Ureter (tissue), 1 donor: Measurements from ENCODE around the gene RAB11FIP4. TPM values are rescaled to one million over a fixed set of nuclear protein-coding genes. Genes with fewer than 3 reads are reported as not detected.

ENCODE experiments used
- DNase-seq: peaks from one replicate; pipeline ENCODE4 v3.0.0-alpha.2; 2020; ENCODE audit warnings: low spot score
- total RNA-seq: library from RNA; stranded (reverse); gene quantifications from one replicate; pipeline ENCODE4 v1.2.4, GENCODE V29; 2023
- donor health status: DM: yes; HTN: yes; CAD: no.

Gene RAB11FIP4
- total RNA-seq, 1 donor from 2014 or later = 40.7 TPM

DNA sequence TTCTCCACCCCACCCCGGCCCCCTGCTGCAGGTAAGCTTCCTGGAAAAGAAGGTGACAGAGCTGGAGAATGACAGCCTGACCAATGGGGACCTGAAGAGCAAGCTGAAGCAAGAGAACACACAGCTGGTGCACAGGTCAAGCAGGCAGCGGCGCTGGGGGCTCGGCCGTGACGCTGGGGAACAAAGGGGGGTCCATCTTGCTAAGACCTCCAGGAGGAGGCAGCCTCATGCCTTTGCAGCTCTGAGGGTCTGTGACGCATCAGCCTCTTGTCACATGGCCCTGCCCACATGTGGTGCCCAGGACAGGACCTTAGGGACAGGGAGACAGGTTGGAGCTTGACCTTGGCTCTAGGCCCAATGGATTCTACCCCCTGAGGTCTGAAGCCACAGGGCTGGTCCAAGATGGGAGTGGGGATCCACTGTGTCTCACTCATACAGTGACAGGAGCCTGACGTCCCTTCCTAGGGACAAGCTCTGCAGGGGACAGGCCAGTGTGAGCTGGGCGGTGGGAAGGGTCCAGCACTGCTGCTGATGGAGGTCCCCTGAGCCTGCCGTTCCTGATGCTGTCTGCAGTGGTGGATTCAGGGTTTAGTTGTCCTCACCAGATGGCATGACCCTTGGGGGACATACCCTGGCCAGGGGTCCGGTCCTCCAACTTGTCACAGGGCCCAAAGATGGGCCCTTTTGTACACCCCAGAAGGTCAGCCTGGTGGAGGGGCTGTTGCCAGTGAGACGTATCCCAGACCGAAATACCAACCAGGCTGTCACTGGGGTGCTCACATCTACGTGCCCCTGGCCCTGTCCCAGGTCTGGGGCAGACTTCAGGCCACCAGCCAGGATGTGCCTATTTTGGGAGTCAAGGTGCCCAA lies 132.6 kb downstream of the RAB11FIP4 start:
- no peak for DNase-seq

DNA sequence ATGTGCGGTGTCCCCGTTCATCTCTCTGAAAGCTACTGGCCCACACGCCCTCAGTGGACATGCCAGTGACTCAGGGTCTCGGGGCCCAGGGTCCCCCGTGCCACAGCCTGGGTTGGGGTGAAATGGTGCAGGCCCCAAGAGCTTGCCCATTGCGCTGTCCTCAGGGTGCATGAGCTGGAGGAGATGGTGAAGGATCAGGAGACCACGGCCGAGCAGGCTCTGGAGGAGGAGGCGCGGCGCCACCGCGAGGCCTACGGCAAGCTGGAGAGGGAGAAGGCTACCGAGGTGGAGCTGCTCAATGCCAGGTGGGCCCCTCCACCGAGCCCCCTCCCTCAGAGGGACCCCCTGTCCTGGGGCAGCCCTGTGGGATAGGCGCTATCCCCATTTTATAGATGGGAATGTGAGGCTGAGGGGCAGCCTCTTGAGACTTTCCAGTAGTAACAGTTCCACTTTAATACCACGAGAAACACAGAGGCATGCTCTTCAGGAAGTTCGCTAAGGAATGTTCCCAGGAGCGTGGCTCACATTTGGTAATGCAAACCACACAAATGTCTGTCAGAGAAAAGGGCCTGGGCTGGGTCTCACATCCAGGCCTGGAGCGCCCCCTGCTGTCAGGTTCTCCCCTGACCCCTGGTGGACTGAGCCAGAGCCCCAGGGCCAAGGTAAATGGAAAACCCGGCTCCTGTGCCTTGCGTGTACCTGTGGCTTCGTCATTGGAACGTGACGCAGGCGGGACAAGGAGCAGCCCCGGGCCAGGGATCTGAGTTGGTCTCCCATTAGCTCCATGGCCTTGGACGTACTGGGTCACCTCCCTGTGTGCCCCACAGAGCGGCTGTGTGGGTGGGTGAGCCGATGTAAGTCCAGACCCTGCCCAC lies 133.7 kb downstream of the RAB11FIP4 start:
- peak; percentile 88 for DNase-seq

DNA sequence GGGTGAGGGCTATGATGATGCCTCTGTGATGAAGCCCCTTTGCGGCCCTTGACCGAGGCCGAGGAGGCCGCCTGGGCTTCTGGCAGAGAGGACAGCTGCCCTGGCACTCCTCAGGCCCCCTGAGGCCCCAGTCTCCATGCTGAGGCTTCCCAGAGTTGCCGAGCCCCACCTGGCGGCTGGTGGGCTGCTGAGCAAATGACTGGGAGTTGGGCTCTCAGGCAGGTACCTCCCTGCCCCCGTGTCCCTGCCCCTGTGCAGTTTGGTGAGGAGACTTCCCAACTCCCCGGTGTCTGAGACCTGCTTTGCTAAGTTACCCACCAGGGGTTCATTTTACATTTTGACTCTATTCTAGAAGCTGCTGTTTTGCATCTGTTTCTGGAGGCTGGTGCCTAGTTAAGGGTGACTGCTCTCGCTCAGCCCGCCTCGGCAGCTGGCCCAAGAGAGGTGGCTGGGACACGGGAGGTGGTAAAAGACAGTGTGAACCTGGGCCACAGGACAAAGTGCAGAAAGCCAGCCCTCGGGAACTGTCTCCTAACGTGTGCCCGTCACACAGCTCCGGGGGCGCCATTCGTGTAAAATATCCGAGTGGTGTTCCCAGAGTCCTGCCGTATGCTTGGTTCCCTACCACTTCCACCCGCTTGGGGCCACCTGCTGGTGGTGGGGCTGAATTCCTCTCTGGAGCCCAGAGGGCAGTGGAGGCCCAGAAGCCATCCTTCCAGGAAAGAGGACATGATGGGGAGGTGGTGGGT lies 134.5 kb downstream of the RAB11FIP4 start:
- no peak for DNase-seq

DNA sequence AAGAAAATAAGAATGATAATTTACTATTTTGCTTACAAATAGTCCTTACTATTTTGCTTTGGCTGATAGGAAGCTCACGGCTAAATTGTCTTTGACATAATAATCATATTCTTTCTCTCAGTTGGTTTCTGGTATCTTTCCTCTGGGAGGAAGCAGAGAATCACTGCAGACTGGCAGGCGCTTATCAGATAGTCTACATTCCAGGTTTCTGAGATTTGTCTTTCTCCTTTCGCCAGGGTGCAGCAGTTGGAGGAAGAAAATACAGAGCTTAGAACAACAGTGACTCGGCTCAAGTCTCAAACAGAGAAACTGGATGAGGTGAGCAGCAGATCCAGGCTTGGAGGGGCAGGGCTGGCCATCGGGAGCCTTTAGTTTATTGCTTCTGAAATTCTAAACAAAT lies 136.1 kb downstream of the RAB11FIP4 start:
- DNase-seq = no peak

DNA sequence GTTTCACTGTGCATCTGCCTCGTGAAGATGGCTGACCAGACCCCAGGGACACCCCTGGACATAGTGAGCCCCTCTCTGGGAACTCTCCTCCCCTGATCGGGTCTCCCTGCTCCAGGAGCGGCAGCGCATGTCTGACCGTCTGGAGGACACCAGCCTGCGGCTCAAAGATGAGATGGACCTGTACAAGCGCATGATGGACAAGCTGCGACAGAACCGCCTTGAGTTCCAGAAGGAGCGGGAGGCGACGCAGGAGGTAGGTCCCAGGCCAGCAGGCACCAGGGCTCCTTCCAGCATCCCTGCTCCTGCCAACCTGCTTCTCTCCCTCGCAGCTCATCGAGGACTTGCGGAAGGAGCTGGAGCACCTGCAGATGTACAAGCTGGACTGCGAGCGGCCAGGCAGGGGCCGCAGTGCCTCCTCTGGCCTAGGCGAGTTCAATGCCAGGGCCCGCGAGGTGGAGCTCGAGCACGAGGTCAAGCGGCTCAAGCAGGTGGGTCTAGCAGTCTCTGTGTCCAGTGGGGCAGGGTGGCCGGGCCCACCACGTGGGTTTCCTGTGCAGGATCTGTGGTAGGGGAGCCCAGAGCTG lies 136.9 kb downstream of the RAB11FIP4 start:
- no peak for DNase-seq

DNA sequence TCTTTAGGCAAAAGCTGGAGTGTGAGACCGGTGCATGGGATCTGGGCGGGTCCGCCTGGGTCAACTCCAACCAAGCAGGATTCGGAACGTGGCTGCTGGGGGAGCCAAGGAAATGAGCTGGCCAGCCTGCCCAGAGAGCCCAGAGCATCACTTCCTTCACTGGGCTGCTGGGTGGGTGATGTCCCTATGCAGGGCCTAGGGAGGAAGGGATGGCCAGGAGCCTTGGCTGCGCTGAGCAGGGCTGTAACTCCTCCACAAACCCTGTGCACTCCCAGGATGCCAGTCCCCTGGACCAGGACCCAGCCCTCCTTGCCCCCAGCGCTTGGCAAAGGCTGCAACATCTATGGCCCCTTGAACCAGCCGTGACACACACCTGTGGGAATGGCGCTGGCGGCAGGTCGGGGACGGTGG lies 138.4 kb downstream of the RAB11FIP4 start:
- no peak for DNase-seq

DNA sequence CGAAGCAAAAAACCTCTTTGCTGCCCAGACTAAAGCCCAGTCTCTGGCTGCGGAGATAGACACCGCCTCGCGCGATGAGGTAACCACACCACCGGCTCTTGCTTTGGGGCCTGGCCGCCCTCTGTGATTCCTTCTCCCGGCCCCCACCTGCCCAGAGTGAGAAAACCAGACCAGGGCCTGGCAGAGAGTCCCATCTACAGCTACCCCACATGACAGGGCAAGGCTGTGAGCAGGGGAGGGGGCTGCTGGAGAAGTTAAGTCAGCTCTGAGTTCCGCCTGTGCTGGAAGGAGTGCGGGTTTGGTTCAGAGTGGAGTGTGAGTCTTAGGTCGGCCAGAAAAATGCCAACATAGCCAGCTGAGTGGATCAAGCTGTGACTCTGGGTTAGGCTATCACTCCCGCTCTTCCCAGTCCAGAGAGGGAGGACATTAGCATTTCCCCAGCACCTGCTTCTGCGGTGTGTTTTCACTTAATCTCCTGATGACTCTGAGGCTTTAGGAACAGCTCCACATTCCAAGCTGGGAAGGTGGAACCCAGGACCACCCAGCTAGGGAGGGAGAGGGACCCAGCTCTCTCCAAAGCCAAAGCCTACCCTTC lies 139.0 kb downstream of the RAB11FIP4 start:
- DNase-seq = no peak

DNA sequence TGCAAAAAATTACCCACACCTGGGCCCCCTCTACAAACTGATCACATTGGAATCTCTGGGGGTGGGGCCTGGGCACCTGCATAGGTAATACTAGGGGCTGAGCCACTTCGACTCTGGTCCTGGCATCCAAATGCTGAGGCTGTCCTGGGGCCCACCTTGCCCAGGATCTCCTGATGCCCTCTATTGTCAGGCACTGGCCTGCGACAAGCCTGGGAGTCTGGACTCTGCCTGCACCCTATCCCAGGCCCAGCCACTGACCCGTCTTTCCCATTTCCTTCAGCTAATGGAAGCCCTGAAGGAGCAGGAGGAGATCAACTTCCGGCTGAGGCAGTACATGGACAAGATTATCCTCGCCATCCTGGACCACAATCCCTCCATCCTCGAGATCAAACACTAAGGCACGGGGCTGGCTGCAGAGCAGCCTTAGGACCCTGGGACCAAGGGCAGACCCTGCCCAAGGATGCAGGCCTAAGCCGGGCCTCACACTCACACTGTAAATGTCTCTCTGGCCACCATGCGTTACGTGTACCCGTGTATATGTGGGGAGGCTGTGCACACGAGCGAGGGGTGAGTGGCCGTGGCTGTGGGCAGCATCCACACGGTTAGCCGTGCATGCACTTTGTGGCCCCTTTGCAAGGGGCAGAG lies 140.0 kb downstream of the RAB11FIP4 start:
- no peak for DNase-seq

DNA sequence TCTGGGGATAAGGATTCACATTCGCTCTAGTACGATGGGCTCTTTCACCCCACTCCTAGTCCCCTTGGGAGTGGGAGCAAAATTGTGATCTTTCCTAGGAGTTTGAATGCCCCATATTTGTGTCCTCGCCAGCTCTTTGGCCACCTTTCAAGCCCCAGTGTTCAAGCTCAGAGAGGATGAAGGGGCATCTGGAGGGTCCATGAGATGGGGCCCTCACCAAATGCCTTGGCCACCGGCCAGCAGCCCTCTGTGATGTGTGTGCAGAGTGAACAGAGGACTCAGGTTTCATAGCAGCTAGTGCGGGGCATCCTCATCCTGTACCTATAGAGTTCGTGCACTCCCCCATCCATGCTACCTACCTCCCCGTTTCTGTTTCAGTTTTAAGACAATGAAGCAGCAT lies 140.6 kb downstream of the RAB11FIP4 start:
- no peak for DNase-seq

DNA sequence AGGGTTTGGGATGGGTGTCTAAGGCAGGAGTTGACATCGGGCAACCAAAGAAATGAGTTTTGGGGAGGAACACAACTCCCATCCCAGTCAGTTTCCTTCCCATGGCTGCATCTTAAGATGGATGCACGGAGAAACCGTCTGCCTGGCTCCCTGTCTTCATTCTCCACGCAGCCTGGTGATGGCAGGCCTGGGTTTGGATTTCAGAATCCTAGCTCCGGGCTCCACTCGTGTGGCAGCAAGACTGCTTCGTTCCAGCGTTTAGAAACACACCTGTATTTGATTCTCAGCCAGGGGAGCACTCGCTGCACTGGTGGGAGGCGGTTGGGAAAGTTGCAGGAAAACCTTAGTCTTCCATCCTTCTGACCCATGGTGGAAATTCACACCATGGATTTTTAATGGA lies 141.1 kb downstream of the RAB11FIP4 start:
- DNase-seq = no peak

DNA sequence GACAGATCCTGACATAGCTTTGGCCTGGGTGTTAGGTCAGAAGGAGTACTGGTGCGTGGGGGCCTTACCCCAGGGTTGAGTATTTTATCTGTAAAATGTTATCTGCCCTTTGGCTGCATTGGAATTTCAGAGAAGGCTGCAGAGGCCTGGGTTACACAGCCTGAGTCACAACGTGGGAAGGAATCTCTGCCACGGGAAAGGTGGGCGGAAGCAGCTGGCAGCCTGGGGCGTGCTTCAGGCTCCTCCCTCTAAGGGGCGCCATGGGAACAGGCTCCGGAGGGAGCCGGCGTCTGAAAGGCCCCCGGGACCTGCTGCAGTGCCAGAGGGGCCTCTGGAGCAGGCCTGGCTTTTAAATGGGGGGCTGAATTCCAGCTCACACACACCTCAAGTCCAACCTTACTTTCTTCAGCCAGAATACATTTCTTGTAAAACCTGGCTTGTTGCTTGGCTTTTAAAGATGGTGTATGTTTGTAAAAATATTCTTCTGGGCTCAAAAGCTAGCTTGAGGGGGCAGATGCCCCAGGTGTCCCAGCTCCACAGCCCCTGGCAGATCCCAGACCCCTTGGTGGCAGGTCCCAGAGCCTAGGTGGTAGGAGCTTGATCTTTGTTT lies 142.2 kb downstream of the RAB11FIP4 start:
- DNase-seq = no peak

DNA sequence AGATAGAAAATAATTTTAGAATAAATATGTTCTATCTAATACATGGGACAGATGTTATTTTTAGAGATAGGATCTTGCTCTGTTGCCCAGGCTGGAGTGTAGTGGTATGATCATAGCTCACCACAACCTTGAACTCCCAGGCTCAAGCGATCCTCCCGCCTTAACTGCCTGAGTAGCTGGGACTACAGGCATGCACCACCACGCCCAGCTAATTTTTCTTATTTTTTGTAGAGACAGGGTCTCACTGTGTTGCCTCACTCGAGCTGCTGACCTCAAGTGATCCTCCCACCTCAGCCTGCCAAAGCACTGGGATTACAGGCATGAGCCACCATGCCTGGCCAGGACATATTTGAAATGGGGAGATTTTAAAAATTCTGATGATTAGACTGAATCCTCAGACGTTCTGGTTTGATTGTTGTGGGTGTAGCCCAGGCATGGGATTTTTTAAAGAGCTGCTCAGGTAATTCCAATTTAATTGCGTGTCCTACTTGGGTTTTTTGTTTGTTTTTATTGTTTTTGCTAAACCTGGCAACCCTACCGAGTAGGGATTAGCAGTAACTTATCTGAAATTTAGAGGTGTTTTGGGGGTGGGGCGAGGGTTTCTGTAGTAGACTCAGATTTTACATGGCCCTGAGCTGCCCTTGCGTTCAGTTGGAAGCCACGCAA lies 142.9 kb downstream of the RAB11FIP4 start:
- no peak for DNase-seq

DNA sequence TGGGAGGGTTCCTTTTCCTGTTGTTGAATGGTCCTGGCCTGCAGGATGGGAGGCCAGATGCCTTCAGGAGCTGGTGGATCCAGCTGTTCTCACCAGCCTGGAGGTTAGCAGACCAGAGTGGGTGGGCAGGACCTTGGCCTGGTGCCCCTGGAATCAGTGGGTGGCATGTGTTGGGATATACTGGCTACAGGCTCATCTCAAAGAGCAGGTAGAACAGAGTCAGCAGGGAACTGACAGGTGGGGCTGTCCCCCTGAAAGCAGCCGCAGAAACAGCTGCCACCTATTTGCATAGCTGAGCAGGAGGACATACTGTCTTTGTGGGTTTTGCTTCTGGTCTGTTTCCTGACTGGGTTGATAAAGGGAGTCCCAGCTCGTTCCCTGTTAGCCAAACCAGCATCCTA lies 144.1 kb downstream of the RAB11FIP4 start:
- no peak for DNase-seq

DNA sequence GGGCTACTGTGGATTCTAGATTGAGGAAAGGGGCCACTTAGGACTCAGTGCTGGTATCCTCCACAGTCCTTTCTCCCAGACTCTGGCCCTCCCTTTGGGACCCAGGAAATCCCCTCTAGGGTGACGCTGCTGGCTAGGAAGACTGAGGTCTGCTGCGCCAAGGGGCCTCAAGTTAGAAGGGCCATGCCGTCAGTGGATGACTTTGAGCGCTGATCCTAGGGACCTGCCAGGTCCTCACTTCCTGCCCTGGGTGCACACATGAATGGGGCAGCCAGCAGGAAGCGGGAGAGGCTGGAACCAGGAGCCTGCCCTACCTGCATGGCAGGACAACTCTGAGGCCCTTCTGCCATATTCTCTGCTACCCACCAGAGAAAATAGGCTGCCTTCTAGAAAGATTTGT lies 145.0 kb downstream of the RAB11FIP4 start:
- DNase-seq = no peak

DNA sequence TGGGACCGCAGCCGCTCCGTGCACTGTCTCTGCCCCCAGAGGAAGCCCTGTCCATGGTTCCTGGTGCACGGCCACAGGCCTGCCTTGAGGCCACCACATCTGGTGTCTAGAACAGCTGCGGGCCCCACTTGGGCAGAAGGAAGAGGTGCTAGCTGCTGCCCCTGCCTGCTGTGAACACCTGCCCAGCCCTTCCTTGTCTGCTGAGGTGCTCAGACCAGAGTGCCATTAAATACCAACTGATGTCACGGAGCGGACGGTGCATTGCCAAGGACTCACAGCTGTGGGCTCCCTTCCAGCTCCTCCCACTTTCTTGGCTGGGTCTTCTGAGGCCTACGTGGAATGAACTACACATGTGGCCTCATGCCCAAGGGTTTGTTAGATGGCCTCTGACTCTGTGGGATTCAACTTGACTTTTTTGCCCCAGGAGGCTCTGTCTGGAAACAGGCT lies 146.1 kb downstream of the RAB11FIP4 start:
- no peak for DNase-seq

DNA sequence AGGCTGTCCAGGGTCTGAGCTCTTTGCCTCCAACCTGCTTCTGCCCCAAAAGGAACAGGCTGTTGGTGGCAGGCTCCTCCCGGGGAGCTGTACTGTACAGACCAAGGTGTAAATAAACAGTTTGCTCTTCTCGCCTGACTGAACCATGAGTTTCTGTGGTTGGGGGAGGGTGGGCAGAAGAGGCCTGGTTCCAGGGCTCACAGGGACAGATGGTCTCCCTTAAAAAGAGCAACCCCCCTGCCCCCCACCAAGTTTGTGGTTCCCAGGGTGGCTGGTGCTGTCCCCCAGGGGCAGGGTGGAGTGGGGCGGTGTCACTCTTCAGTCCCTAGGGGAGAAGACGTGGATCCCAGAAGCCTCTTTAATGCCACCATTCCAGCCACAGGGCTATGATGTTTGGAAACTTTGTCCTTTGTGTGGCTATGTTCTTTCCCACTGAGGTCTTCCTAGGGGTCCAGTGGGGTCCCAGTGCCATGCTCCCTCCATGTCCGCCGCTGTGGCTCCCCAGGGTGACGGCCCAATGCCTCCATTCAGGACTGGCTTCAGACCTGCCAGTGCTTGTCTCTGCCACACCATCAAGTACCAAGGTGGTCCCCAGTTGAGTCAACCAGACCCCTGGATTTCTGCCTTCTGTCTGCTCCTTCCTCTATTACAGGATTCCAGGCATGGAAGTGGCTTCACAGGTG lies 146.7 kb downstream of the RAB11FIP4 start:
- DNase-seq = no peak

DNA sequence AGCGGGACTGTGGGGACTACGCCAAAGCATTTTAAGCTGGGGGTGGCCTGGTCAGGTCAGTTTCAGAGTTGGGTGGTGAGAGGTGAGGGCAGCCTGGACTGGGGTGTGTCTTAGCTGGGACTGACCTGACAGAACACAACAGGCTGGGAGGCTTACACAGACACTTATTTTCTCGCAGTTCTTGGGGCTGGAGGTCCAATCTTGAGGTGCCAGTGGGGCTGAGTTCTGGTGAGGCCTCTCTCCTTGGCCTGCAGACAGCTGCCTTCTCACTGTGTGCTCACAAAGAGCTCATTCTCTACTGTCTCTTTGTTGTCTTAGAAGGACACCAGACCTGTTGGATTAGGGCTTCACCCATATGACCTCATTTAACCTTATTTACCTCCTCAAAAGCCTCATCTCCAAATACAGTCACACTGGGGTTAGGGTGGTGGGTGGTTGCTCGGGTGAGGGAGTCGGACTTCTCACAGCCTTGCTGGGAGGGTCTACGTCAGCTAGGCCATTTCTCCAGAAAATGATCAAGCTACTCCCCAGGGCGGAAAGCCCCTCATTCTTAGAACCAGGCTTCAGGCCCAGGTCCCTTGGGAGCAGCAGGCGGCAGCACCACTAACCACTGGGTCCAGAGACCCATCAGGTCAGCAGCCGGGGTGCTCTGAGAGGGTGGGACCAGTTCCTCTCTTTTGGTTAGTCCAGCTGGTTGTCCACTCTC lies 149.3 kb downstream of the RAB11FIP4 start:
- DNase-seq = no peak

DNA sequence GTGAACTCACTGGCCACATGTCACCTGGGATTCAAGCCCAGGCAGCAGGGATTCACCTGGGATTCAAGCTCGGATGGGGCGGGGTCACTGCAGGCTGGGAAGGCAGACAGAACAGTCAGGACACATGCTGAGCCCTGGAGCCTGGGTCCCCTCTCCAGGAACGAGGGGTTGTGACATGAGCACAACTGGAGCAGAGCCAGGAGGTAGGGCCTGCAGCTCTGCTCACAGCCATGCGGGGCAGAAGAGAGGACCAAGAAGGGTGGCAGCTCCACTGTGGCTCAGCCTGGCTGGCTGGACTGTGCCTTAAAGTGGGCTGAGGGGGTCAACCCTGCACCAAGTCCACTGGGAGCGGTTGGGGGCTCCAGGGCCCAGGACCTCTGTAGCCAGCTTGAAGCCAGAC lies 150.1 kb downstream of the RAB11FIP4 start:
- DNase-seq = no peak

DNA sequence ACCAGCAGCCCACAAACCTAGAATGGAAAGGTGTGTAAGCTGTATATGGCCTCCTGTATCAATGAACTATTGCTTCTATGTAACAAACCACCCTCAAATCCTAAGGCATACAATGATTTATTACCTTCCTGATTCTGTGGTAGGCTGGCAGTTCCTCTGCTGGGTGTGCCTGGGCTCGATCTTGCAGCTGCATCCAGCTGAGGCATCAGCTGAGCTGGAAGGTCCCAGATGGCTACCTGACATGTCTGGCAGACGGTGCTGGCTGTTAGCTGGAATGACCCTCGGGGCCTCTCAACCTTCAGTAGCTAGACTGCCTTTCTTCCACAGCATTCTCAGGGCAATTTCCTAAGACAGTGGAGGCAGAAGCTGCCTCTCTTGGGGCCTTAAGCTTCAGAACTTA lies 152.7 kb downstream of the RAB11FIP4 start:
- no peak for DNase-seq
